ENCODE measurements around the gene RANGAP1. TPM values are rescaled to one million over a fixed set of nuclear protein-coding genes. Genes with fewer than 3 reads are reported as not detected.

RANGAP1 gene
- polyA plus RNA-seq, 3 donors, result 8.3 to 30.2 (median 8.5) TPM

- Histone ChIP-seq H2AFZ (ENCODE audit: insufficient read depth, low read depth, low read length, poor library complexity, severe bottlenecking) (peak overlapping the region; percentile 79), H3K4me2 (replicated peaks; ENCODE audit: extremely low read depth, low read length, poor library complexity, severe bottlenecking) (peak overlapping the region; percentile 70), H3K9ac (ENCODE audit: insufficient read depth, low read length, poor library complexity, severe bottlenecking) (peak overlapping the region; percentile 53), H3K9me3 (replicated peaks in 1 of 2; ENCODE audit: control insufficient read depth in 1 of 2, insufficient read depth in 1 of 2, low read length in 2 of 2) (no peaks in the 10 kb centered on the region), H3K4me3 (replicated peaks in 1 of 3; ENCODE audit: low read depth in 2 of 3, low read length in 3 of 3) (peak overlapping the region in 2 of 3 experiments; percentile 30 to 62), H3K27ac (ENCODE audit: low read depth in 1 of 2, low read length in 2 of 2) (peak overlapping the region; percentile 77 to 84), H3K79me2 (ENCODE audit: insufficient read depth, low read length) (no peaks in the 10 kb centered on the region), H3K36me3 (replicated peaks in 1 of 2; ENCODE audit: control insufficient read depth in 1 of 2, insufficient read depth in 2 of 2, low read length in 2 of 2) (peaks cover 29 to 71% of the 10 kb centered on the region in 2 donors), H3K27me3 (ENCODE audit: control insufficient read depth in 2 of 2, insufficient read depth in 2 of 2, low read length in 2 of 2) (no peaks in the 10 kb centered on the region), H4K20me1 (ENCODE audit: insufficient read depth, low read length) (no peaks in the 10 kb centered on the region), H3K4me1 (ENCODE audit: control insufficient read depth in 1 of 2, insufficient read depth in 2 of 2, low read length in 2 of 2) (peaks cover 28% of the 10 kb centered on the region in 2 donors)
- Mint-ChIP-seq H3K4me1 (peaks cover 27% of the 10 kb centered on the region), H3K27me3 (ENCODE audit: low read depth in 3 of 3) (peaks cover 0 to 4% (median 0%) of the 10 kb centered on the region in 3 donors), H3K9me3 (peaks cover 0 to 7% (median 5%) of the 10 kb centered on the region in 7 donors), H3K4me3 (peak overlapping the region; percentile 72 to 86), H3K27ac (peak overlapping the region; percentile 79 to 97 (median 94)), H3K36me3 (peaks cover 51 to 76% of the 10 kb centered on the region in 2 donors)
- no peak for TF ChIP-seq CTCF (IDR thresholded peaks at IDR 0.05)
- DNase-seq, result peak in 1 of 3 donors; percentile 31
- intact Hi-C loops (cut with micrococcal nuclease), result no loop called here
- WGBS (ENCODE audit: insufficient coverage), result 58% methylated on average over 5 of the region's 13 CpGs
Observed at GRCh38 chr22:41216984-41217383, 69.0 kb downstream of the RANGAP1 start.

GRCh38 chr22:41215926-41216325, 70.1 kb downstream of the RANGAP1 start:
- intact Hi-C loops (cut with micrococcal nuclease), result no loop called here
- Mint-ChIP-seq H3K4me3 (peak overlapping the region in 1 of 2 donors; percentile 3), H3K4me1 (peaks cover 27% of the 10 kb centered on the region), H3K9me3 (peaks cover 0 to 7% (median 5%) of the 10 kb centered on the region in 7 donors), H3K27me3 (ENCODE audit: low read depth in 3 of 3) (peaks cover 0 to 4% (median 0%) of the 10 kb centered on the region in 3 donors), H3K36me3 (peaks cover 48 to 73% of the 10 kb centered on the region in 2 donors), H3K27ac (peak overlapping the region in 1 of 7 donors; percentile 58)
- Histone ChIP-seq H3K4me1 (ENCODE audit: control insufficient read depth in 1 of 2, insufficient read depth in 2 of 2, low read length in 2 of 2) (peaks cover 28% of the 10 kb centered on the region in 2 donors), H3K9ac (ENCODE audit: insufficient read depth, low read length, poor library complexity, severe bottlenecking) (no peak overlapping the region), H3K36me3 (replicated peaks in 1 of 2; ENCODE audit: control insufficient read depth in 1 of 2, insufficient read depth in 2 of 2, low read length in 2 of 2) (peaks cover 25 to 65% of the 10 kb centered on the region in 2 donors), H3K27me3 (ENCODE audit: control insufficient read depth in 2 of 2, insufficient read depth in 2 of 2, low read length in 2 of 2) (no peaks in the 10 kb centered on the region), H3K4me3 (replicated peaks in 1 of 3; ENCODE audit: low read depth in 2 of 3, low read length in 3 of 3) (peak overlapping the region in 1 of 3 experiments; percentile 62), H3K79me2 (ENCODE audit: insufficient read depth, low read length) (no peaks in the 10 kb centered on the region), H2AFZ (ENCODE audit: insufficient read depth, low read depth, low read length, poor library complexity, severe bottlenecking) (no peak overlapping the region), H3K4me2 (replicated peaks; ENCODE audit: extremely low read depth, low read length, poor library complexity, severe bottlenecking) (no peak overlapping the region), H3K9me3 (replicated peaks in 1 of 2; ENCODE audit: control insufficient read depth in 1 of 2, insufficient read depth in 1 of 2, low read length in 2 of 2) (no peaks in the 10 kb centered on the region), H3K27ac (ENCODE audit: low read depth in 1 of 2, low read length in 2 of 2) (peak overlapping the region in 1 of 2 donors; percentile 84), H4K20me1 (ENCODE audit: insufficient read depth, low read length) (no peaks in the 10 kb centered on the region)
- no peak for DNase-seq
- WGBS (ENCODE audit: insufficient coverage), result 94% methylated on average over 7 of the region's 7 CpGs
- TF ChIP-seq CTCF (IDR thresholded peaks at IDR 0.05), result no peak

Data from CD14-positive monocyte (primary cell).